ENCODE measurements around the gene WNT6.

GRCh38 chr2:218896501-218897393 is 37.1 kb downstream of the WNT6 start:
- peak; percentile 61 for TF ChIP-seq POLR2A (IDR thresholded peaks at IDR 0.05; ENCODE audit: low read depth, low read length)
- TF ChIP-seq POLR2AphosphoS5 (IDR thresholded peaks at IDR 0.05; ENCODE audit: low read depth, low read length), result peak; percentile 57; the same call in 1 of the 2 replicates
